Calu3 (cell line): ENCODE data around the gene NLGN1. TPM values are rescaled to one million over a fixed set of nuclear protein-coding genes. Genes with fewer than 3 reads are reported as not detected.

Experiments used
- BruUV-seq: library from RNA; stranded (reverse); fragments of 400-500 nt; replicated peaks from 2 replicates; lab custom pipeline; 2021; lab: Mats Ljungman, UMichigan
- CTCF ChIA-PET: fragments of 300-600 bp; sonication (Branson Sonifier 250); formaldehyde crosslinking; loops from one replicate; lab custom pipeline; 2022; ENCODE audit warnings: antibody characterized with exemption; lab: Charles Lee
- DNase-seq: peaks from one replicate; pipeline ENCODE4 v3.0.0; 2022
- H3K27ac Mint-ChIP-seq: one replicate; pipeline ENCODE4 v1.8.0; 2022; ENCODE audit warnings: mixed read lengths; ENCODE audit not compliant: unreplicated experiment
- H3K27me3 Mint-ChIP-seq: one replicate; pipeline ENCODE4 v1.8.0; 2022; ENCODE audit warnings: mixed read lengths; ENCODE audit not compliant: unreplicated experiment
- H3K36me3 Mint-ChIP-seq: one replicate; pipeline ENCODE4 v1.8.0; 2022; ENCODE audit warnings: mild to moderate bottlenecking, moderate library complexity, mixed read lengths; ENCODE audit not compliant: insufficient read depth, unreplicated experiment
- H3K4me1 Mint-ChIP-seq: one replicate; pipeline ENCODE4 v1.8.0; 2022; ENCODE audit warnings: mild to moderate bottlenecking, low read depth, mixed read lengths; ENCODE audit not compliant: unreplicated experiment
- H3K4me3 Mint-ChIP-seq: one replicate; pipeline ENCODE4 v1.8.0; 2022; ENCODE audit warnings: mild to moderate bottlenecking, low read depth, moderate library complexity, mixed read lengths; ENCODE audit not compliant: unreplicated experiment
- H3K9me3 Mint-ChIP-seq: one replicate; pipeline ENCODE4 v1.8.0; 2022; ENCODE audit warnings: low read depth, mixed read lengths; ENCODE audit not compliant: unreplicated experiment
- CTCF ChIP-seq: fragments of 200-600 bp; IDR thresholded peaks from one replicate; pipeline ENCODE4 v1.8.0; 2022; ENCODE audit warnings: antibody characterized with exemption; ENCODE audit not compliant: unreplicated experiment
- intact Hi-C: fragments of 100-400 bp; cut with micrococcal nuclease; formaldehyde crosslinking; loops from one replicate; pipeline ENCODE4 v1.10.0; 2022; ENCODE audit not compliant: unreplicated experiment
- total RNA-seq: library from RNA; stranded (reverse); gene quantifications from 2 replicates; pipeline ENCODE4 v1.2.3, GENCODE V29; 2022

The NLGN1 gene
- total RNA-seq, 1 experiment from 2014 or later: 2.6 TPM

DNA sequence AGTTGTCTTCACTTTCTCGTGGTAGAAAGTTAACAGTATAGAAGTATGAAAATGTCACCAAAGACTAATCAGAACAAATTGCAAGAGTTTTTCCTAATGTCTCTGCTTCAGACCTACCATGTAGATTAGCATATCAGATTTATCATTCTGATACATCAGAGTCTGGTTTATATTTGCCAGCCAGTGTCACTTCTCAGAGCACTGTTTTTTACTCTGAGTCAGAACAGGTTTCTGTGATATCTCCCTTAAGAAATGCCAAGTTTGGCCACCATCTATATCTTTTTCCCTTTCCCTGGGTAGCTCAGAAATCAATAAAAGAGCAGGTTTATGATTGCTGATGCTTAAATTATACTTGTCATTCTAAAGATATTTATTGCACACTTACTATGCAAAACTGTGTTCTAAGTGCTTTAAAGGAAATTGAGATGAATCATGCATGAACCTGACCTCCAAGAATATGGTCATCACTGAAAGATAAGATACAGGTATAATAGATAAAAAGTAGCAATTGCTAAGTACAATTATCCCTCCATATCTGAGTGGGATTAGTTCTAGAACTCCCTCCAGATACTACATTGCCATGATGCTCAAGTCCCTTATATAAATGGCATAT, 788.9 kb downstream of the NLGN1 start:
- CTCF ChIA-PET: no interaction called here
- H3K27me3 Mint-ChIP-seq: no peaks in the 10 kb centered on the region
- H3K4me3 Mint-ChIP-seq: no peak overlapping the region
- no peak for TF ChIP-seq CTCF
- no TSS peak for BruUV-seq
- DNase-seq: no peak
- intact Hi-C loops: no loop called here
- no peaks in the 10 kb centered on the region for H3K4me1 Mint-ChIP-seq
- no peaks in the 10 kb centered on the region for H3K9me3 Mint-ChIP-seq
- no peak overlapping the region for H3K27ac Mint-ChIP-seq
- H3K36me3 Mint-ChIP-seq: no peaks in the 10 kb centered on the region

DNA sequence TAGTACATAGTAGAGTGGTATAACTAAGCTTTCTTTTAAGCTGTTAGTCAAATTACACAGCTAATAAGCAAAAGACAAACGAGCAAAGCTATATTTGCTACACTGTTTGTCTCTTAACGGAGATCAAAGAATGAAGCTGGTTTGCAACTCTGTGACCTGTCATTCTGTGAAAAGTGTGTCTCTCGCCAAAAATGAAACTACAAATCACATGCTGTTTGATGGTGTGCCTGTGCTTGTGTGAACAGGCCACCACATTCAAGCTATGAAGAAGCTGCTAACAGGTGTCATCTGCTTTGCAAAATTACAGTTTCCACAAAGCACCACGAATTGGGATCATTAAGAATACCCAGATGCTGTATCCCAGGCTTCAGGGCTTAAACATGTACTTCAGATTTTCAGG, 793.8 kb downstream of the NLGN1 start:
- CTCF ChIA-PET: interaction anchor here (0.9 kb wide), 1 partner anchor 9 kb away, joined by 3 read pairs; no protein-coding TSS in a partner anchor
- Mint-ChIP-seq H3K36me3 (no peaks in the 10 kb centered on the region), H3K4me3 (no peak overlapping the region), H3K27me3 (no peaks in the 10 kb centered on the region), H3K9me3 (no peaks in the 10 kb centered on the region), H3K27ac (no peak overlapping the region), H3K4me1 (no peaks in the 10 kb centered on the region)
- intact Hi-C loops: no loop called here
- no peak for TF ChIP-seq CTCF
- no TSS peak for BruUV-seq
- DNase-seq: no peak

DNA sequence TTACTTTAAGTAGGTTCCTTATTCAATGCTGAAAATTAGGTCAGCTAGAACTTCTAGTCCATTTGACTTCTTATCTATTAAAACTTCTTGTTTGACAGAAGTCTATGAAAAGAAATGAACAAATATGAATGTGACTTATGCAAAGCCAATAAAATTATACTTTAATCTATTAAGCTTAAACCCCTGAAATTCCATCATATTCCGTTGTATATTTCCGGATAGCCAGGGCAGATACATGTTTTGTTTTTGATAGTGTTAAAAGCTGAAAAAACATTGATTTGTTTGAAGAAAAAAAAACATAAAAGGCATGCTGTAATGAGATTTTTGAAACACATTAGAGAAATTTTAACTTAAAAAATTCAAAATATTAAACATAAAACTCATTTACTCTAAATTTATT, 794.4 kb downstream of the NLGN1 start:
- Mint-ChIP-seq H3K4me1 (no peaks in the 10 kb centered on the region), H3K36me3 (no peaks in the 10 kb centered on the region), H3K4me3 (no peak overlapping the region), H3K27ac (no peak overlapping the region), H3K9me3 (no peaks in the 10 kb centered on the region), H3K27me3 (no peaks in the 10 kb centered on the region)
- no TSS peak for BruUV-seq
- CTCF ChIA-PET: interaction anchor here (0.9 kb wide), 1 partner anchor 9 kb away, joined by 3 read pairs; no protein-coding TSS in a partner anchor
- no peak for TF ChIP-seq CTCF
- DNase-seq: no peak
- intact Hi-C loops: no loop called here

- no peak for DNase-seq
- CTCF ChIA-PET: no interaction called here
- Mint-ChIP-seq H3K36me3 (no peaks in the 10 kb centered on the region), H3K4me3 (no peak overlapping the region), H3K4me1 (no peaks in the 10 kb centered on the region), H3K27me3 (no peaks in the 10 kb centered on the region), H3K27ac (no peak overlapping the region), H3K9me3 (no peaks in the 10 kb centered on the region)
- intact Hi-C loops: no loop called here
- no peak for TF ChIP-seq CTCF
- BruUV-seq: no TSS peak
Observed at GRCh38 chr3:174192471-174192870, 794.9 kb downstream of the NLGN1 start.
